Colon (tissue), 2 donors: ENCODE data around the gene QKI.
"Not testable (repeated sequence)": the region's sequence is repeated elsewhere in the genome, so short reads cannot be mapped to it uniquely, and the experiment has no call there.

ENCODE experiments used
- FAIRE-seq: peaks from 2 replicates; lab custom pipeline; 2012; peaks lifted over from hg19 to GRCh38; lab: Jason Lieb, UNC
- donor health status: control.
- donor health status: control.

The QKI gene

DNA sequence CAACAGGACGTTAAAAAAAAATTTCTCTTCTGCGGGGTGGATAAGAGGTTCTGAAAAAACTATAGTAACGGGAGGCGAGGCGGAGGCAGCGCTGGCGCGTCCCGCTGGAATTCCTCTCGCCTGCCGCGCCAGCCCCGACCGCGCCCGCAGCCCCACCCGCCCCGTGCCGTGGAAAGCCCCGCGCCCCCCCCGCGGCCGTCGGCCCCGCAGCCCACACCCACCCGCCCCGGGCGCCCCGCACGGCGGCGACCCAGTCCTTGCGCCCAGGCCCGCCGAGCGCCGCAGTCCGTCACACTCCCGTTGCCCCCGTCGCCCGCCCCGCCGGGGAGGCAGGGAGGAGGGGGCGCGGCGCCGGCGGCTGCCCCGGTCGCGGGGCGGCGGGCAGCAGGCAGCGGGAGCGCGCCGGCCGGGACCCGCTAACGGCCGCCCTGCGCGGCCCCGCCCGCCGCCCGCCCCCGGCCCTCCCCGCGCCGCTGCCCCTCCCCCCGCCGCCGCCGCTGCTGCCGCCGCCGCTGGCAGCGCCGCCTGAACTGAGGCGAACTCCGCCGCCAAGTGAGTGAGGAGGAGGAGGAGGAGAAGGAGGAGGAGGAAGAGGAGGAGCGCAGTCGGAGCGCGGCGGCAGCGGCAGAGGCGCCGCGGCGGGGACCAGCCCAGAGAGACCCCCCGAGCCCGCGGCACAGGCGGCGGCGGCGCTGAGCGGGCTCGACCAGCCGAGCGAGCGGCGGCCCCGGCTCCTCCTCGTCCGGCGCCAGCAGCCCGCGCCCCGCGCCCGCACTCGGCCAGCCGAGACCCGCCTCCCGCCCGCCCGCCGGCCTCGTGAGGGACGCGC, at the start of gene QKI:
Gene QKI (plus strand): TSS at position 602 of the 829 bp plus-strand sequence. CDS start 476 bp downstream, outside the sequence.
- FAIRE-seq = no peak

DNA sequence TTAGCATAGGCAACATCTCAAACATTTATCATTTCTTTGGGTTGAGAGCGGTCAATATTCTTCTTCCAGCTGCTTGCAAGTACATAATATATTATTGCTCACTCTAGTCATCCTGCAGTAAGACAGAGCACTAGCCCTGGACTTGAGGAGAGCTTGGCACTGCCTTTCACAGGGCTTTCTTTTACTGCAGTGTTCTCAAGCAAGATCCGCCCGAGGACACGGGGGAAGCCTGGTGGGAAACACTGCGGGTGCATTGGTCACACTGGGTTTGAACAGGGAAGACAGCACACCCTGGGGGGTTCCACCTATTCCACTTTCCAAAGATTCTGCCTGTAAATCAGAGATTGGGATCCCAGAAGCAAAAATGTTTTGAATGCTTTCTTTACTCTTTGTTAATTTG, 48.2 kb upstream of the QKI start:
- FAIRE-seq = no peak

DNA sequence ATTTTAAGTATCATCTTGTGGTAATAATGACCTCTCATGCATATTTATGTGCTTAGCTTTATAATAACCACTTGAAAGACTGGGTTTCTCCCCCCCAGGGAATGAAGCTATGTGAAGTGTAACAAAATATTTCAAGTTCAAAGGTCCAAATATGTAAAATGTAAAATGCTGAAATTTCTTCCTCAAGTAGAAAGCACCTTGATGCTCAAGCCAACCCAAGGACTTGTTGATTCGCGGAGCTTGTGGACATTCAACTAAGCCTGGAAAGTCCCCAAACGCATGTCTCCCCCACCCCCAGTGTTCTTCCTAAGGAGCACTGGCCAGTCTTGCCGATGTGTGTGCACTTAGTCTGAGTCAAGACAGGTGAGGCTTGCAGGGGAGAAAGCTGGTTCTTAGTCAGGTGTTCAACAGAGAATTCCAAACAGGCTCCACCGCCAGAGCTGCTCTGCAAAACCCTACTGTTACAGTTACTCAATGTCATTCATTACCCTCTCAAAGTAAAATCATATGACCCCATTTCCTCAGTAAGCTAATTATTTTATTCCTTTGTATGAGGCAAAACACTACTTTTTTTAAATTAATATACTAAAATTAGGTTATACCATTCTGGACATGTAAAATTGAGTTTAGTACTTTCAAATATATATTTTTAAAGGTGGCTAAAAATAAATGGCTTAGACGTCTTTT, 46.9 kb upstream of the QKI start:
- FAIRE-seq = no peak

DNA sequence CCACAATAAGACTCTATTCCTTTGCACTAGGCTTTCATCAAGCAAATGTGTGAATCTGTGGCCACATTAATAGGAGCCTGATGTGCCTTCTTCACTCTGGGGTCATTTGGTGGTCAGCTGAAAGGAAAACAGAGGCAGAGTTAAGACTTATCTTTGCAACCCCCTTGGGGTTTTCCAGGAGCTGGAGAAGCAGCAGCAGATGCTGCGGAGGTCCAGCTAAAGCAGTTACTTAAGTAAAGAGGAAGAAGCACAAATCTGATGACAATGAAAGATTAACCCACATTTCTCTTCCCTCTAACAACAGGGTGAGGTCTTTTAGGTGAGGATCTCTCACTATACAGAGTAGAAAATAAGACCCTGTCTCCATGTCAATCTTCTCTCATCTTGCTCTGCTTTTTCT, 45.4 kb upstream of the QKI start:
- no peak for FAIRE-seq

DNA sequence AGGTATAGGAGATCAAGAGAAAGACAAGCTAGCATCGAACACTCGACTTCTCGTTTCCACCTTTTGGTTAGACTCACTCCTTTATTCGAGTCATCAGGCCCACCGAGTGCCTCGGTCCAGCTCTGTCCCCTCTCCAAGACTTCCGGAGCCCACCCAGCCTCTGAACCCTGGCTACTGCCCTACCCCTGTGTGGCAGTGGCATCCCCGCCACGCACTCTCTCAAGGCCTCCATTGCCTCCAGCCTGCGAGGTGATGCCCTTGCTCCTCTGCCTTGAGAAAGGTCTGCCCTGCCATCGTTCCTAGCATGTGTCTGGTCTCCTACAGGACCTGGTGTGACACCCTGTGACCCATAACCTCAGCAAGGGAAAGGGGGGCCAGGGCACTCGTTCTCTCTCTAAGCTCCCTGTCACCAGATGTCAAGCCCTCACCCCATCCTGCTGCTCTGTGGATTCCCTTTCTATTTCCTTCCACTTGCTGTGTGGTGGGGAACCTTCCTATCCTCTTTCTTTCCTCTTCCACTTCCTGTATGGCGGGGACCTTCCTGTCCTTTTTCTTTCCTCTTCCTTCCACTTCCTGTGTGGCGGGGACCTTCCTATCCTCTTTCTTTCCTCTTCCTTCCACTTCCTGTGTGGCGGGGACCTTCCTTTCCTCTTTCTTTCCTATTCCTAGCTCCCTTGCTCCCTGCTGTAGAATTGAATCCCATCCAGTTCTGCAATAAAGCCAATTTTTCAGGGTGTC, 44.7 kb upstream of the QKI start:
- FAIRE-seq = no peak

DNA sequence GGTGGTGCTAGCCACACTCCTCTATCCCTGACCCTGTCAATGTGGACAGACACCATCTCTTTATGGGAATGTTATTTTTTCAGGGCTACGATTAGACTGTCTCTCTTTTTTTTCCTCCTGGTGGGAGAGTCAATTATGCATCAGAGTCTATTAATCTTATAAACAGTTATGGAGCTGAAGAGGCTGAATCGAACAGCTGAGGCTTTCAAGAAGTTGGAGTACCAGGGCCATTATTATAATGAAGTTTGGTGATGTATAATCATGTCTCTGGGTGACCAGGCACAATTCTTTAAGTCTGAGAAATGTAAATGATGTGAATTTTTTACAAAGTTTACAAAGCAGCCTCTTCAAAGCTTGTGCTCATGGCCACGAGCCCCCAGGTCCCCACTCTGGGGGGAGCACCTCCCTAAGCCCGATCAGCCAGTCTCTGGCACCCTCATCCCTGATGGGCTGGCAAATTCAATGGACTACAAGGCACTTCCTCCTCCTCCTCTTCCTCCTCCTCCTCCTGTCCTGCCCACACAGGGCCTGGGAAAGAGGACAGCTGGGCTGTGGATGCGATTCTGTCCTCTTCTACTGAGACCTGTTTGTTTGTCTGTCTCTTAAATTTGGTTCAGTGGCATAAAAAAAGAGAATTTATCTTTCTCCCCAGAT, 43.9 kb upstream of the QKI start:
- FAIRE-seq = no peak

DNA sequence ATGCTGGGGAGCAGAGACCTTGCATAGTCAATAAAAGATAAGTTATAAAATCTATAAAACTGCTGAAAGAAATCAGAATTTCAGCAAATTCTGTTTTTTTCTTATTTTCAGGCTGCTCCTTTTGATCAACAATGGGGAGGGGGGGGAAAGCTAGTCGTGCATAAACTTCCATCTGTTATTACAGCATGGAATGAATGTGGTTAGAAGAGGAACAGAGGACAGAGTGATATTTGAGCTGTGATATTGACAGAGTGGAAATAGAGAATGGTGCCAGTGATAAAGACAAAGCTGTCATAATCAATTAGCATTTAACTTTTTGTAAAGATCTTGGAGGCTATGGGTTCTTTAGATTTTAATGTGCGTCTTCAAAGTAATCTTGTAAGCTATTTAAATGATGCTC, 43.4 kb upstream of the QKI start:
- FAIRE-seq = no peak

DNA sequence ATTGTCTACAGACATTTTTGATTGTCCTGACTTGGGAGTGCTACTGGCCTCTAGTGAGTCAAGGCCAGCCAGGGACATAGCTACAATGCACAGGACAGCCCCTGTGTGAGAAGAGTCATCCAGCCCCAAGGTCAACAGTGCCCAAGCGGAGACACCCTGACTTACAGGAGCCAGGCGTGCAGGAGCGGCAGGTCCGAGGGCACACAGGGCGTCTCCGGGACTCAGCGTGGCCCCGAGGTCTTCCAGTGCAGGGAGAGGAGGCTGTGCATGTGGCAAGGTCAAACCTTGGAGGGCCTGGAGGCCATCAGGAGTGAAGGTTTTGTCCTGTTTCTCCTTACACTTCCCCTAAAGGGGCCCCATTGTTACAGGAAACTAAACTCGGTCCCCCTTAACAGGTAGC, 41.3 kb upstream of the QKI start:
- FAIRE-seq = no peak

DNA sequence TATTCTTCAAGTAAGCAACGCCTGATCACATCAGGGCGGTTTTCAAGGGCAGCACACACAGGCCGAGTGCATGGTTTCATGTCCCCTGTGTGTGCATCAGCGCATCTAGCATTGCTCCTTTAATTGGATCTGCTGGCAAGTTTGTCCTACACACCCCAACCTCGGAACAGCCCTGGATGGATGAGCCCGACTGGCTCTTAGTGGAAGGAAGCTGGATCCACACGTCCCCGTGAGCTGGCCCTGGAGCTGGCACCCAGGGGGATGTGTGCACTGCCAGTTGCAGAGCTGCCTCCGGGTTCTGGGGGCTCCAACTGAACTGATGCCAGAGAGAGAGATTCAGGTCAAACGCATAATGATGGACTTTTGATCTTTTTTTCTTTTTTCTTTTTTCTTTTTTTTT, 39.2 kb upstream of the QKI start:
- FAIRE-seq = no peak

DNA sequence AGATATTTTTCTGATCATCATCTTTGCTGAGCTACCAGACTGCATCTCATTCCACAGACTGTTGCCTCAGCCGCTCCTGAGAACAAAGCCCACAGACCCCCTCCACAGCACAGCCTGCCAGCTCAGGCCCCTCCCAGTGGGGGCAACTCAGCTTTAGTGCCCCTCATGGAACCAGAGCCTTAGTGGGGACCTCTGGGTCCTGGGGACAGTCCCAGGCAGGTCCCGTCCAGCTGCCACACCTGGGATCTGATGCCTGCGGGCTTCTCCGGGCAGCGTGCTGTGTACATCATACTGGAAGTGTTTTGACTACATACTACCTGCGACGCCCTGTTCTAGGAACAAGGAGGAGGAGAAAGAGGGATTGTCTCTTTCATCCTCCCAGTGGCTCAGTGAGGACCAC, 38.3 kb upstream of the QKI start:
- no peak for FAIRE-seq

DNA sequence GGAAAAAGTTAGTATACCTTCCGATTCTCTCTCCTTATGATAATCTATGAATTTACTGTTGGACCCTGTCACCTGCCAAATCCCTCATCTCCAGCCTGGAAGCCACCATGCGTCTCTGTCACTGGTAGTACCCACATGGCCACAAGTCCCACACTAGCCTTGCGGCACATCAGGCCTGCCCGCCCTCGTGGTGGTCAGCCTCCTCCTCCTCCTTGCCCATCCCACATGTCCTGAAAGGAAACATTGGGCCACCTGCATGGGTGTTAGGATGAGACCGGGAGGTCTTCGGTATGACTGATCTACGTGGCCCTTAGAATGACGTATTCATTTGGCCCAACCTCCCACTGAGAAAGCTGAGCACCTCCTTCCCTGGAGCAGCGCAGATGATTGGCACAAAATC, 37.0 kb upstream of the QKI start:
- FAIRE-seq = no peak

DNA sequence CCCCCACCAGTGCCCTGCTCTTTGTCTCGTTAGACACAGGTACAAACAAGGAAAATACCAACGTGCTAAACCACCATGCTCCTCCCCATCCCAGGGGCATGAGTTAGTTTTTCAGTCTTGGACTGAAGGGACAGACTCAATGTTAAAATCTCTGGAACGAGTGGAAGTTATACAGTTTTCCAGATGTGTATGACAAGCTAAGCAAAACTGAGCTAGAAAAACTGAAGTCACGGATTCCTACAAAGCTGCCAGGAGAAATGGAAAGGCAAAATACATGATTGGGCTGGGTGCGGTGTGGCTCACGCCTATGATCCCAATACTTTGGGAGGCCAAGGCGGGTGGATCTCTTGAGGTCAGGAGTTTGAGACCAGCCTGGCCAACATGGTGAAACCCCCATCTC, 34.3 kb upstream of the QKI start:
- FAIRE-seq = no peak

DNA sequence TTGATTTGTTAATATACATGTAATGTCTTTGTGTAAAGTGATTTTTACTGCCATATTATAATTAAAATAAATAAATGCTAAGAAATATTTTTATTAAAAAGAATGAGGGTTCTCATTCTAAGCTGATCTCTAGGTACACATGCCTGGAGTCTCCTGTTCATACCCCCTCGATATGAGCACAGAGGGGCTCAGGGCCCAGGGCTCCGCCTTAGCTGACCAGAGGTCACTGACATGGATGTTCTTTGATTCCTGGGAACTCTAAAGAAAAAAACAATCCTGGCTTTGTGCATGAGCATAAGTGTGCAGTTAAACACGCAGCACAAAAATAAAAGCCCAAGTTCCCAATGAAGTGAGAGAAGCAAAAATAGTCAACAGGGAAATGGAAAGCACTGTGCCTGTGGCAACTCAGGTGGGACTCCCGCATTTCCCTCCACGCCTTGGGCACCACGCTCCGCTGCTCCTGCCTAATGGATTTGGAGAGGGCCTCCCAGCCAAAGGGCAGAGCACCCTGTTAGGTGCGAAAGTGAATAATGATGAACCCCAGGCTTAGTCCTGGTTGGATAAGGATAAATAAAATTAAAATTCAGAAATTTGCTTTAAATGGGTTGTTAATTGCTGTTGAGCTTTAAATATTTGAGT, 33.3 kb upstream of the QKI start:
- no peak for FAIRE-seq

DNA sequence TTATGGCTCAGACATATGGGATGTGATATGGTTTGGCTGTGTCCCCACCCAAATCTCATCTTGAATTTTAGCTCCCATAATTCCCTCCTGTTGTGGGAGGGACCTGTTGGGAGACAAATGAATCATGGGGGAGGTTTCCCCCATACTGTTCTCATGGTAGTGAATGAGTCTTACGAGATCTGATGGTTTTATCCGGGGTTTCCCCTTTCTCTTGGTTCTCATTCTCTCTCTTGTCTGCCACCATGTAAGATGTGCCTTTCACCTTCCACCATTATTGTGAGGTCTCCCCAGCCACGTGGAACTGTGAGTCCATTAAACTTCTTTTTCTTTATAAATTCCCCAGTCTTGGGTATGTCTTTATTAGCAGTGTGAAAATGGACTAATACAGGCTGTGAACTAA, 31.1 kb upstream of the QKI start:
- not testable (repeated sequence) for FAIRE-seq

DNA sequence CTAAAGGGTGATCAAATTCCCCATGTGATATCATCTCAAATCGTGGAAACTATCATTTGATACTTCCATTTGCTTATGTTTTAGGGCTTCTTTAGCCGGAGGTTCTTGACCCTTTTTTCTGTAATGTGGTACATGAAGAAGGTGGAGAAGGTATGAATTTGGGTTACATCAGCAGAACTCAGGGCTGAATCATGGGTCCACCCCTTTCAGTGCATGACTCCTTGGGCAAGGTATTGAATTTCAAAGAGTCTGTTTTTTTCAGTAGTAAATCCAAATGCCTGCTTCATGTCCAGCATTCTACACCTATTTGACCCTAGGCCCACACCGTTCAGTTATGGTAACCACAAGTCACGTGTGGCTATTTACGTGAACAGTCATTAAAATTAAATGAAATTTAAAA, 30.6 kb upstream of the QKI start:
- FAIRE-seq = no peak

DNA sequence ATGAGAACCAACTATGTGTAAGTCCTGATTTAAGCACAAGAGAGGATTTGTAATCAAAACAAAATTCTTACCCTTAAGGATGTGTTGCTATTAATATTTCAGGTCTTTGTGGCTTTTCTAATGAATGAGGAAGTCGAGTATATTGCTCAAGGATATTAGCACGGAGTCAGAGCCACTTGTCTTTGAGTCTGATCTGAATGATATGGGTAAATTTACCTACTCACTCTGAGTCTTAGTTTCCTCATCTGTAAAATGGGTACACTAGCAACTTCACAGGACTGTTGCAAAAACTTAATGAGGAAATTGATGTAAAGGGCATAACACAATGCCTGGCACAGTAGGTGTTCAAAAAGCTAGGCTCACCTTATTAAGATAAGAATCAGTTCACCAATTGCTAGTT, 30.0 kb upstream of the QKI start:
- FAIRE-seq = no peak

DNA sequence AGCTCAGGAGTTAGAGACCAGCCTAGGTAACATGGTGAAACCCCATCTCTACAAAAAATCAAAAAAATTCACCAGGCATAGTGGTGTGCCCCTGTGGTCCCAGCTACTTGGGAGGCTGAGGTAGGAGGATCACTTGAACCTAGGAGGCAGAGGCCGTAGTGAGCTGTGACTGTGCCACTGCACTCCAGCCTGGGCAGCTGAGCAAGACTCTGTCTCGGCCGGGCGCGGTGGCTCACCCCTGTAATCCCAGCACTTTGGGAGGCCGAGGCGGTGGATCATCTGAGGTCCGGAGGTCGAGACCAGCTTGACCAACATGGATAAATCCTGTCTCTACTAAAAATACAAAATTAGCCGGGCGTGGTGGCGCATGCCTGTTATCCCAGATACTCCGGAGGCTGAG, 29.0 kb upstream of the QKI start:
- not testable (repeated sequence) for FAIRE-seq

DNA sequence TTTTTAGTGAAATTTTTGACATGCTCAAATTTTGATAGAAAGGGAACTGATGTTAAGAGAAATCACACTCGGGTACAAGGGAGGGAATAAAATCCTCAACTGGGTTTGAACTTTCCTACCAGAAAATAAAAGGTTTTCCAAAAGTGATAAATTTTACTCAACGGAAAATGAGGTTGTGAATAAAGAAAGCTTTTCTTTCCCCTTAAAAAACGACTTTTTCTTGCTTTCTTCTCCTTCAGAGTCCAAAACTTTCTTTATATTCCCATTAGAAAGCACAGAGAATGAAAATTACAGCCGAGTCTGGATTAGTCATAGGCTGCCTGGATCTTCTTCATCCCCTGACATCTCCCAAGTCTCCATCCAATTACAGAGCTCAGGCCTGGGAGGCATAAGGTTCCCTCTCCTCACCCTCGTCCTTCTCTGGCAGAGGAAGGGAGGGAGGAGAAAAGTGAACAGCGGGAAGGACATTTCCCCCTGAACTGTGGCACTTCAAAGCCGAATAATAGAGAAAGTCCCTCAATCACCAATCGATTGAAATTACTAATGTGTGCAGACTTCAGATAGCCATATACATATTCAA, 28.1 kb upstream of the QKI start:
- no peak for FAIRE-seq

DNA sequence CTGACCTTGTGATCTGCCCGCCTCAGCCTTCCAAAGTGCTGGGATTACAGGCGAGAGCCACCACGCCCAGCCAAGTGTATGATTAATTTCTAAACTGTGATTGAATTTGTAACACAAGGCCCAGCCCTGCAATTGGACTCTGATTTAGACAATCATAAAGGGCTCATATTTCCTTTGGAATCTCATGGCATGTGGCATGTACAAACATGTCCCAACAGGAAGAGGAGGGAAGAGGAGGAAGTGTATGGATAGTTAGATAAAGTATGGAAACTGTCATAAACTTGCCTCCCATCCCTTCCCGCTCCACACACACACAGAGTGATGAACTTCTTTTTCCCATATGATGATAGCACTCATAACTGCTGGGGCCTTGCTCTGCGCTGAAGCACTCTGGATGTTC, 27.2 kb upstream of the QKI start:
- FAIRE-seq = no peak

DNA sequence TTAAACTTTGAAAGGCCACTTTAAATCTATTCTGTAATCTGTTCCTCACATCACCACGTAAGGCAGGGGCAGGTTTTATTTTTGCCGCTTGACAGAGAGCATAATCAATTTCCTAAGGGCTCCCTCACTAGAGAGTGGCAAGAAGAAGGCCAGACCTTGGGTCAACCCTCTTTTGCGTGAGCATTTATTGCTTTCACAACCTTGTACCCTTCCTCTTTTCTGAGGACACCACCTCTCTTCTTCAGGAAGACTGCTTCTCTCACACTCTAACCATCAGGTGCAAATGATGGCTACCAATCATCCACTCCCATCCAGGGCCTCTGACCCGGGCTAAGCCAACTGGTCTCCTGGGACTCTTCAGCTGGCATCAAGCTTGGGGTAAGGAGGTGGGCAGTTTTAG, 25.2 kb upstream of the QKI start:
- FAIRE-seq = no peak

DNA sequence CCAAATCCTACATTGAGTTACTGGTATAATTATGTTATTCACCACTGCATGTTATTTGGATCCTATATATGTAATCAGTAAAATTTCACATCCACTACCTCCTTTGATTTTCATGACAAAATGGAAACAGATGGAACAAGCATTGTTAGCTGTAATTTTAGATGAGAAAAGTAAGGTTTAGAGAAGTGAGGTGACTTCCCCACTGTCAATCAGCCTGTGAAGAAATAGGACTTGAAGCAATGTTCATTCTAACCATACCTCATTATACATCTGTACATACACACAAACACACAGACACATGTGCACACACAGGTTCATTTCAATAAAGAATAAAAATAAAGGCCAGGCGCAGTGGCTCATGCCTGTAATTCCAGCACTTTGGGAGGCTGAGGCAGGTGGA, 23.7 kb upstream of the QKI start:
- no peak for FAIRE-seq

DNA sequence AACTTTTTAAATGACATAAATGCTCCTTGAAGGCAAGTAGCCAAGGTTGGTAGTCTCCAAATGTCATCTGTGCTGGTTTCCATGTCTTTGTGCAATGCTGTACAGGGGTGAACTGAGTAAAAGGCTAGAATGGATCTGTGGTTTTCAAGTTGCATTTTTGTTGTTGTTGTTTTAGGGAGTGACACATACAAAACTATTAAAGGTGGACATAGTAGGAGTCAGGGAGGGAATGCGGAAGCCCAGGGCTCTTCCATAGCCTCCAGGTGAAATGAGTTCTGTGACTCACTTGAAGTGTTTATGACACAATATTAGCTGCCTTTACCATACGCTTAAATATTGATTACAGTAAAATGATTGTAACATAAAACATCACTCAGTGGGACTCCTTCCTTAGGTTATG, 22.5 kb upstream of the QKI start:
- FAIRE-seq = no peak
